ENCODE results near the gene NR2E1.

Gene NR2E1

GRCh38 chr6:108165714-108166663 lies at the start of gene NR2E1:
TSS of gene NR2E1 (plus strand) at chr6:108166022. CDS start at chr6:108166766, 744 bp downstream.
- no peak for DNase-seq

- no peak for DNase-seq
These were observed 49.0 kb upstream of the NR2E1 start for GRCh38 chr6:108116546-108117426.

GRCh38 chr6:108117427-108118358 lies 48.1 kb upstream of the NR2E1 start:
- DNase-seq: no peak

- no peak for DNase-seq
These were observed 47.5 kb upstream of the NR2E1 start for GRCh38 chr6:108118359-108118724.

- no peak for DNase-seq
These were observed 46.7 kb upstream of the NR2E1 start for GRCh38 chr6:108118810-108119768.

GRCh38 chr6:108119769-108120141 lies 46.1 kb upstream of the NR2E1 start:
- no peak for DNase-seq

- no peak for DNase-seq
These were observed 45.5 kb upstream of the NR2E1 start for GRCh38 chr6:108120311-108120710.

- DNase-seq: no peak
These were observed 44.2 kb upstream of the NR2E1 start for GRCh38 chr6:108121612-108122011.

GRCh38 chr6:108123481-108123929 lies 42.3 kb upstream of the NR2E1 start:
- no peak for DNase-seq

GRCh38 chr6:108123946-108124345 lies 41.9 kb upstream of the NR2E1 start:
- no peak for DNase-seq

- DNase-seq: no peak
These were observed 38.8 kb upstream of the NR2E1 start for GRCh38 chr6:108127056-108127455.

GRCh38 chr6:108127826-108128225 lies 38.0 kb upstream of the NR2E1 start:
- DNase-seq: no peak

GRCh38 chr6:108130262-108130661 lies 35.6 kb upstream of the NR2E1 start:
- DNase-seq: no peak

GRCh38 chr6:108132863-108133262 lies 33.0 kb upstream of the NR2E1 start:
- DNase-seq: no peak

GRCh38 chr6:108133594-108134179 lies 32.1 kb upstream of the NR2E1 start:
- DNase-seq: peak; percentile 37

GRCh38 chr6:108134213-108134970 lies 31.4 kb upstream of the NR2E1 start:
- no peak for DNase-seq

GRCh38 chr6:108142240-108142639 lies 23.6 kb upstream of the NR2E1 start:
- no peak for DNase-seq

- DNase-seq: no peak
These were observed 20.2 kb upstream of the NR2E1 start for GRCh38 chr6:108145639-108146038.

- no peak for DNase-seq
These were observed 13.4 kb upstream of the NR2E1 start for GRCh38 chr6:108152446-108152845.
